ENCODE measurements around the gene CFAP46. TPM values are rescaled to one million over a fixed set of nuclear protein-coding genes. Genes with fewer than 3 reads are reported as not detected.
A peak's percentile ranks its signal among the peaks of the same experiment; 100 is the strongest.
"Not testable (repeated sequence)": the region's sequence is repeated elsewhere in the genome, so short reads cannot be mapped to it uniquely, and the experiment has no call there.

Gene CFAP46
- total and polyA plus RNA-seq, 3 experiments from 2014 or later, result 0.09 TPM; not detected in 2

DNA sequence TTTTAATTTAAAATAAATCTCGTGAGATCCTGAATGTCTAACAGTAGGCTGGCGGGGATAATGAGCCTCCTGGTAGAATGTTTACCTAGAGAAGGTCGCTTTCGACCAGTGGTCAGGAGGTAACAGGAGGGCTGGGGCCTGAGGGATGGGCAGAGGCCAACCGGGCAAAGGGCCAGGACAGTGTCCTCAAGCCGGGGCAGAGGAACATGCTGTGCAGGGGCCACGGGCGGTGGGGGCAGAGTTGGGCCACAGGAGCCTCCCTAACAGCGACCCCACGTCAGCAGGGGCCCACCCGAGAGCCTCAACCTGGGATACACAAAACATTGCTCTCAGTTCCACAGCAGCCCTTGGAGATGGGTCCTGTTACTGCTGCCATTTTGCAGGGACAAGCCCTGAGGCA is 14.5 kb downstream of the CFAP46 start:
- Histone ChIP-seq H3K4me3 (ENCODE audit: low read length) (no peak overlapping the region), H3K27ac (ENCODE audit: low read depth, low read length) (no peak overlapping the region), H3K9me3 (ENCODE audit: low read length) (no peaks in the 10 kb centered on the region), H3K27me3 (ENCODE audit: insufficient read depth, low read length, poor library complexity, severe bottlenecking) (no peaks in the 10 kb centered on the region), H3K4me1 (ENCODE audit: insufficient read depth, low read length) (no peaks in the 10 kb centered on the region), H3K36me3 (ENCODE audit: insufficient read depth, low read length) (no peaks in the 10 kb centered on the region)
- no peaks in the 10 kb centered on the region for H3K9me3 Mint-ChIP-seq
- no peaks in the 10 kb centered on the region for H3K36me3 Mint-ChIP-seq
- no peaks in the 10 kb centered on the region for H3K27me3 Mint-ChIP-seq
- ChIA-PET POLR2A (no interaction called here), CTCF (no interaction called here)
- no peak overlapping the region for H3K27ac Mint-ChIP-seq
- H3K4me1 Mint-ChIP-seq, result peaks cover 0 to 2% (median 0%) of the 10 kb centered on the region in 3 donors
- DNase-seq, result no peak
- H3K4me3 Mint-ChIP-seq, result no peak overlapping the region

- DNase-seq, result no peak
- Mint-ChIP-seq H3K9me3 (no peaks in the 10 kb centered on the region), H3K36me3 (no peaks in the 10 kb centered on the region), H3K27ac (no peak overlapping the region), H3K4me3 (no peak overlapping the region), H3K27me3 (no peaks in the 10 kb centered on the region), H3K4me1 (peaks cover 0 to 2% (median 0%) of the 10 kb centered on the region in 3 donors)
- ChIA-PET CTCF (no interaction called here), POLR2A (no interaction called here)
- no peaks in the 10 kb centered on the region for H3K36me3 ChIP-seq (ENCODE audit: insufficient read depth, low read length)
- H3K9me3 ChIP-seq (ENCODE audit: low read length), result no peaks in the 10 kb centered on the region
- H3K27me3 ChIP-seq (ENCODE audit: insufficient read depth, low read length, poor library complexity, severe bottlenecking), result no peaks in the 10 kb centered on the region
- no peaks in the 10 kb centered on the region for H3K4me1 ChIP-seq (ENCODE audit: insufficient read depth, low read length)
- H3K27ac ChIP-seq (ENCODE audit: low read depth, low read length), result no peak overlapping the region
- H3K4me3 ChIP-seq (ENCODE audit: low read length), result no peak overlapping the region
Observed at GRCh38 chr10:132926777-132927650, 15.4 kb downstream of the CFAP46 start.

GRCh38 chr10:132926070-132926469 is 16.3 kb downstream of the CFAP46 start:
- Histone ChIP-seq H3K36me3 (ENCODE audit: insufficient read depth, low read length) (no peaks in the 10 kb centered on the region), H3K27ac (ENCODE audit: low read depth, low read length) (no peak overlapping the region), H3K4me1 (ENCODE audit: insufficient read depth, low read length) (no peaks in the 10 kb centered on the region), H3K4me3 (ENCODE audit: low read length) (no peak overlapping the region), H3K27me3 (ENCODE audit: insufficient read depth, low read length, poor library complexity, severe bottlenecking) (no peaks in the 10 kb centered on the region), H3K9me3 (ENCODE audit: low read length) (no peaks in the 10 kb centered on the region)
- no peaks in the 10 kb centered on the region for H3K36me3 Mint-ChIP-seq
- H3K9me3 Mint-ChIP-seq, result no peaks in the 10 kb centered on the region
- H3K27ac Mint-ChIP-seq, result no peak overlapping the region
- peaks cover 0 to 2% (median 0%) of the 10 kb centered on the region in 3 donors for H3K4me1 Mint-ChIP-seq
- ChIA-PET POLR2A (no interaction called here), CTCF (no interaction called here)
- DNase-seq, result no peak
- no peaks in the 10 kb centered on the region for H3K27me3 Mint-ChIP-seq
- no peak overlapping the region for H3K4me3 Mint-ChIP-seq

DNA sequence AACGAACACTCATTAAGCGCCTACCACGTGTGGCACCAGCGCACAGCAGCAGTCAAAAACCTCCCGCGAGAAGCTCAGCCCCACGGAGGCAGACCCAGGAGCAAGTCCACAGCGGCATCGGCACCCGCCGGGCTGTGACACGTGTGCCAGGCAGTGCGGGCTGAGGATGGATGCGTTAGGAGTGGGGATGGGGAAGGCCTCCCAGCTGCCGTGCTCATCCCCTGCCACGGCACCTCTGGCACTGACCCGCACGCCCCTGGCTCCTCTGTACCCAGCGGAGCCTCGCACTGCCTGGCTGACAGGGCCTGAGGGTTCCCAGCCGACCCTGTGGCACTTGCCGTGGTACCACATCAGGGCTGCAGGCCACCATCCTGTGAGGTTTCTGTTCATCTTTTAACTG is 16.8 kb downstream of the CFAP46 start:
- no peak overlapping the region for H3K27ac ChIP-seq (ENCODE audit: low read depth, low read length)
- H3K4me1 Mint-ChIP-seq, result peaks cover 0 to 2% (median 0%) of the 10 kb centered on the region in 3 donors
- H3K9me3 ChIP-seq (ENCODE audit: low read length), result no peaks in the 10 kb centered on the region
- H3K27me3 Mint-ChIP-seq, result no peaks in the 10 kb centered on the region
- H3K9me3 Mint-ChIP-seq, result no peaks in the 10 kb centered on the region
- H3K27me3 ChIP-seq (ENCODE audit: insufficient read depth, low read length, poor library complexity, severe bottlenecking), result no peaks in the 10 kb centered on the region
- no peak overlapping the region for H3K4me3 ChIP-seq (ENCODE audit: low read length)
- no peak overlapping the region for H3K4me3 Mint-ChIP-seq
- DNase-seq, result no peak
- CTCF ChIA-PET, result no interaction called here
- POLR2A ChIA-PET, result no interaction called here
- no peak overlapping the region for H3K27ac Mint-ChIP-seq
- no peaks in the 10 kb centered on the region for H3K36me3 Mint-ChIP-seq
- no peaks in the 10 kb centered on the region for H3K4me1 ChIP-seq (ENCODE audit: insufficient read depth, low read length)
- H3K36me3 ChIP-seq (ENCODE audit: insufficient read depth, low read length), result no peaks in the 10 kb centered on the region

GRCh38 chr10:132925071-132925561 is 17.3 kb downstream of the CFAP46 start:
- CTCF ChIA-PET, result no interaction called here
- Histone ChIP-seq H3K36me3 (ENCODE audit: insufficient read depth, low read length) (no peaks in the 10 kb centered on the region), H3K9me3 (ENCODE audit: low read length) (no peaks in the 10 kb centered on the region), H3K4me1 (ENCODE audit: insufficient read depth, low read length) (no peaks in the 10 kb centered on the region), H3K27ac (ENCODE audit: low read depth, low read length) (no peak overlapping the region), H3K27me3 (ENCODE audit: insufficient read depth, low read length, poor library complexity, severe bottlenecking) (no peaks in the 10 kb centered on the region), H3K4me3 (ENCODE audit: low read length) (no peak overlapping the region)
- POLR2A ChIA-PET, result no interaction called here
- no peaks in the 10 kb centered on the region for H3K27me3 Mint-ChIP-seq
- H3K4me1 Mint-ChIP-seq, result peaks cover 0 to 2% (median 0%) of the 10 kb centered on the region in 3 donors
- no peak overlapping the region for H3K27ac Mint-ChIP-seq
- no peak for DNase-seq
- no peaks in the 10 kb centered on the region for H3K36me3 Mint-ChIP-seq
- peak overlapping the region in 1 of 7 donors; percentile 32 for H3K4me3 Mint-ChIP-seq
- H3K9me3 Mint-ChIP-seq, result no peaks in the 10 kb centered on the region

- no peaks in the 10 kb centered on the region for H3K27me3 Mint-ChIP-seq
Observed at GRCh38 chr10:132924046-132924952, 18.1 kb downstream of the CFAP46 start.

DNA sequence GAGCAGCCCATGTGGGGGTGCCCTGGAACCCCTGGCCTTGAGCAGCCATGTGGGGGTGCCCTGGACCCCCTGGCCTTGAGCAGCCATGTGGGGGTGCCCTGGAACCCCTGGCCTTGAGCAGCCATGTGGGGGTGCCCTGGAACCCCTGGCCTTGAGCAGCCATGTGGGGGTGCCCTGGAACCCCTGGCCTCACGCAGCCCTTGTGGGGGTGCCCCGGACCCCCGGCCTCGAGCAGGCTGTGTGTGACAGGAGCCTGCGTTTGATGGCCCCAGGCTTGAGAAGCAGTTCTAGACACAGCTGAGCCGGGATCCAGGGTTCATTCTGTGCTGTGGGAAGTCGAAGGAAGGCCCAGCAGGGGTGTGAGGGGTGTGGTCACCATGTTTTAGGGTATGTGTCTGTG is 19.0 kb downstream of the CFAP46 start:
- H3K9me3 ChIP-seq (ENCODE audit: low read length); H3K4me1 Mint-ChIP-seq; CTCF ChIA-PET; H3K9me3 Mint-ChIP-seq; H3K4me1 ChIP-seq (ENCODE audit: insufficient read depth, low read length); H3K27ac Mint-ChIP-seq; H3K27me3 Mint-ChIP-seq; H3K36me3 Mint-ChIP-seq; H3K36me3 ChIP-seq (ENCODE audit: insufficient read depth, low read length); DNase-seq; H3K4me3 ChIP-seq (ENCODE audit: low read length); H3K27me3 ChIP-seq (ENCODE audit: insufficient read depth, low read length, poor library complexity, severe bottlenecking); H3K4me3 Mint-ChIP-seq; H3K27ac ChIP-seq (ENCODE audit: low read depth, low read length); POLR2A ChIA-PET: not testable (repeated sequence)

More at GRCh38 chr10:132924046-132924952, 18.1 kb downstream of the CFAP46 start:
- DNase-seq, result no peak
- Histone ChIP-seq H3K27ac (ENCODE audit: low read depth, low read length) (no peak overlapping the region), H3K36me3 (ENCODE audit: insufficient read depth, low read length) (no peaks in the 10 kb centered on the region), H3K4me1 (ENCODE audit: insufficient read depth, low read length) (no peaks in the 10 kb centered on the region), H3K4me3 (ENCODE audit: low read length) (no peak overlapping the region), H3K9me3 (ENCODE audit: low read length) (no peaks in the 10 kb centered on the region), H3K27me3 (ENCODE audit: insufficient read depth, low read length, poor library complexity, severe bottlenecking) (no peaks in the 10 kb centered on the region)
- Mint-ChIP-seq H3K36me3 (no peaks in the 10 kb centered on the region), H3K9me3 (no peaks in the 10 kb centered on the region), H3K27ac (no peak overlapping the region), H3K4me3 (no peak overlapping the region), H3K4me1 (no peaks in the 10 kb centered on the region)
- ChIA-PET CTCF (no interaction called here), POLR2A (no interaction called here)

- Histone ChIP-seq H3K9me3 (ENCODE audit: low read length) (no peaks in the 10 kb centered on the region), H3K27ac (ENCODE audit: low read depth, low read length) (no peak overlapping the region), H3K4me1 (ENCODE audit: insufficient read depth, low read length) (no peaks in the 10 kb centered on the region), H3K4me3 (ENCODE audit: low read length) (no peak overlapping the region), H3K36me3 (ENCODE audit: insufficient read depth, low read length) (no peaks in the 10 kb centered on the region), H3K27me3 (ENCODE audit: insufficient read depth, low read length, poor library complexity, severe bottlenecking) (no peaks in the 10 kb centered on the region)
- no peaks in the 10 kb centered on the region for H3K36me3 Mint-ChIP-seq
- no peak for DNase-seq
- no peaks in the 10 kb centered on the region for H3K4me1 Mint-ChIP-seq
- CTCF ChIA-PET, result no interaction called here
- H3K4me3 Mint-ChIP-seq, result no peak overlapping the region
- H3K9me3 Mint-ChIP-seq, result no peaks in the 10 kb centered on the region
- H3K27ac Mint-ChIP-seq, result no peak overlapping the region
- POLR2A ChIA-PET, result no interaction called here
- no peaks in the 10 kb centered on the region for H3K27me3 Mint-ChIP-seq
Observed at GRCh38 chr10:132922872-132923271, 19.5 kb downstream of the CFAP46 start.

Data from CD8-positive, alpha-beta memory T cell (primary cell).